Stimulated activated CD4-positive, alpha-beta T cell treated with anti-CD3 and anti-CD28 coated beads, Interleukin-1b, Interleukin-23, amount 100 ng/mL, for 4 hours (primary cell): Measurements from ENCODE around the gene ITGAE.
"Not testable (repeated sequence)": the region's sequence is repeated elsewhere in the genome, so short reads cannot be mapped to it uniquely, and the experiment has no call there.

Source experiments
- DNase-seq, 2 donors: peaks; one replicate each; pipeline ENCODE4 v3.0.0-alpha.2; 2020; ENCODE audit warnings: low read depth in 2 of 2

The ITGAE gene

GRCh38 chr17:3795390-3796102, 5.4 kb downstream of the ITGAE start:
- no peak for DNase-seq

- no peak for DNase-seq
Measured at GRCh38 chr17:3794557-3795389, 6.2 kb downstream of the ITGAE start.

GRCh38 chr17:3794152-3794551, 6.8 kb downstream of the ITGAE start:
- not testable (repeated sequence) for DNase-seq

GRCh38 chr17:3793258-3793657, 7.7 kb downstream of the ITGAE start:
- not testable (repeated sequence) for DNase-seq

- no peak for DNase-seq
Measured at GRCh38 chr17:3792481-3792880, 8.5 kb downstream of the ITGAE start.

GRCh38 chr17:3788200-3788599, 12.8 kb downstream of the ITGAE start:
- no peak for DNase-seq

- not testable (repeated sequence) for DNase-seq
Measured at GRCh38 chr17:3785323-3785722, 15.7 kb downstream of the ITGAE start.

- no peak for DNase-seq
Measured at GRCh38 chr17:3782751-3783150, 18.2 kb downstream of the ITGAE start.

- DNase-seq = no peak
Measured at GRCh38 chr17:3780986-3781385, 20.0 kb downstream of the ITGAE start.

- no peak for DNase-seq
Measured at GRCh38 chr17:3777366-3778120, 23.4 kb downstream of the ITGAE start.

GRCh38 chr17:3773966-3774365, 27.0 kb downstream of the ITGAE start:
- no peak for DNase-seq

GRCh38 chr17:3773511-3773910, 27.5 kb downstream of the ITGAE start:
- no peak for DNase-seq

- no peak for DNase-seq
Measured at GRCh38 chr17:3772764-3773163, 28.2 kb downstream of the ITGAE start.

GRCh38 chr17:3771140-3771539, 29.8 kb downstream of the ITGAE start:
- no peak for DNase-seq

GRCh38 chr17:3770466-3770865, 30.5 kb downstream of the ITGAE start:
- DNase-seq = no peak

- no peak for DNase-seq
Measured at GRCh38 chr17:3768769-3769168, 32.2 kb downstream of the ITGAE start.

- DNase-seq = no peak
Measured at GRCh38 chr17:3768341-3768740, 32.6 kb downstream of the ITGAE start.

- DNase-seq = no peak
Measured at GRCh38 chr17:3766779-3767178, 34.2 kb downstream of the ITGAE start.

- no peak for DNase-seq
Measured at GRCh38 chr17:3765981-3766380, 35.0 kb downstream of the ITGAE start.

GRCh38 chr17:3763777-3764170, 37.2 kb downstream of the ITGAE start:
- DNase-seq = no peak

- no peak for DNase-seq
Measured at GRCh38 chr17:3762922-3763776, 37.8 kb downstream of the ITGAE start.
